Adrenal gland (tissue), 19 donors: ENCODE measurements around the gene ENPP7. TPM values are rescaled to one million over a fixed set of nuclear protein-coding genes. Genes with fewer than 3 reads are reported as not detected.

Experiments used
- DNase-seq, 7 donors: peaks; one replicate each; pipeline ENCODE4 v3.0.0-alpha.2; 2019 to 2020
- H3K27ac ChIP-seq, 5 donors: fragments of 200-600 bp; sonication (generic) in 4 of 5; 1 replicate in 3 of 5; 2 replicates in 2 of 5; pipeline versions ENCODE4 v1.5.1 to v1.8.0; 2016 to 2020; ENCODE audit warnings: mild to moderate bottlenecking in 1 of 5
- H3K27me3 ChIP-seq: fragments of 200-600 bp; 2 replicates; pipeline ENCODE4 v1.8.0; 2021
- H3K36me3 ChIP-seq, 2 donors: fragments of 200-600 bp; replicated peaks in 1 of 2; 1 replicate in 1 of 2; 2 replicates in 1 of 2; pipeline versions ENCODE4 v1.5.1 to v1.8.0; 2018 to 2022
- H3K4me1 ChIP-seq, 2 donors: fragments of 200-600 bp; replicated peaks in 1 of 2; 1 replicate in 1 of 2; 2 replicates in 1 of 2; pipeline versions ENCODE4 v1.5.1 to v1.8.0; 2018 to 2021
- H3K4me3 ChIP-seq, 4 donors: fragments of 200-600 bp; sonication (generic) in 3 of 4; one replicate each; pipeline ENCODE4 v1.5.1; 2016 to 2018
- H3K9me3 ChIP-seq, 3 donors: fragments of 200-600 bp; sonication (generic) in 1 of 3; replicated peaks in 1 of 3; 1 replicate in 2 of 3; 2 replicates in 1 of 3; pipeline versions ENCODE4 v1.5.1 to v1.8.0; 2016 to 2021
- POLR2A ChIP-seq, 2 donors: fragments of 450-650 bp; IDR thresholded peaks; one replicate each; pipeline ENCODE4 v1.6.1; 2017; ENCODE audit warnings: antibody characterized with exemption in 2 of 2, mild to moderate bottlenecking in 2 of 2, moderate library complexity in 1 of 2
- WGBS, 4 donors: extraction: QIAGEN DNeasy Blood & Tissue Kit in 2 of 4; methylation state at CpG; one replicate each; pipeline versions ENCODE4 v1.1.5 to v1.1.7; 2013 to 2017; 5-methylcytosine and 5-hydroxymethylcytosine counted together
- intact Hi-C, 2 donors: fragments of 100-400 bp; cut with DNase I; formaldehyde crosslinking; loops; one replicate each; pipeline versions ENCODE4 v1.14.1 to v1.15.0; 2022 to 2023
- long read RNA-seq, 10 donors: library from polyadenylated mRNA in 3 of 10; unstranded in 2 of 10; stranded (forward) in 1 of 10; transcript quantifications; one replicate each; pipeline ENCODE4 v2.0.0 and lab custom pipeline, GENCODE V29; 2021 to 2026
- polyA plus RNA-seq, 3 donors: library from polyadenylated mRNA; stranded (reverse); fragments of 200-250 nt in 2 of 3; fragments of 350-450 nt in 1 of 3; fragmentation: Illumina TruSeq in 1 of 3; extraction: RNeasy Lipid Tissue Mini Kit (QIAGEN cat#74804) in 1 of 3; gene quantifications; one replicate each; pipeline ENCODE4 v1.2.3, GENCODE V29; 2013 to 2014
- total RNA-seq, 9 donors: library from RNA; depleted of rRNA in 4 of 9; stranded (reverse); fragments of >200 nt in 4 of 9; fragments of 120-200 nt in 1 of 9; fragmentation: NEBNext Ultra II Directional in 1 of 9; extraction: Animal tissue kit (Norgen Biotek cat#: 25700) in 1 of 9; gene quantifications; one replicate each; pipeline versions ENCODE4 v1.1.0 to v1.2.4, GENCODE V29; 2013 to 2023
- TF ChIP-seq, protein P1 (sequence below), 6 experiments: fragments of 450-650 bp in 4 of 6; fragments of 200-600 bp in 2 of 6; sonication (generic) in 1 of 6; IDR thresholded peaks; 1 replicate in 5 of 6; 2 replicates in 1 of 6; pipeline versions ENCODE4 v1.5.1 to v1.8.0; 2016 to 2021; ENCODE audit warnings: antibody characterized with exemption in 6 of 6, mild to moderate bottlenecking in 2 of 6, moderate library complexity in 1 of 6
- donor health status: healthy with polysubstance abuse.
- donor health status: Bipolar disorder and iron deficiency.
- donor health status: DM: yes; HTN: yes; CAD: no.
- donor health status: DM: no; HTN: no; CAD: no.
- donor health status: DM: no; HTN: no; CAD: no.
- donor health status: DM: yes; HTN: yes; CAD: no.

Gene ENPP7, protein sequence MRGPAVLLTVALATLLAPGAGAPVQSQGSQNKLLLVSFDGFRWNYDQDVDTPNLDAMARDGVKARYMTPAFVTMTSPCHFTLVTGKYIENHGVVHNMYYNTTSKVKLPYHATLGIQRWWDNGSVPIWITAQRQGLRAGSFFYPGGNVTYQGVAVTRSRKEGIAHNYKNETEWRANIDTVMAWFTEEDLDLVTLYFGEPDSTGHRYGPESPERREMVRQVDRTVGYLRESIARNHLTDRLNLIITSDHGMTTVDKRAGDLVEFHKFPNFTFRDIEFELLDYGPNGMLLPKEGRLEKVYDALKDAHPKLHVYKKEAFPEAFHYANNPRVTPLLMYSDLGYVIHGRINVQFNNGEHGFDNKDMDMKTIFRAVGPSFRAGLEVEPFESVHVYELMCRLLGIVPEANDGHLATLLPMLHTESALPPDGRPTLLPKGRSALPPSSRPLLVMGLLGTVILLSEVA
- total RNA-seq (under 1 TPM in 1 of 9 donors, not detected in 8; 0.39 TPM), polyA plus RNA-seq (not detected)
- long read RNA-seq, donor 1: 0 reads
- long read RNA-seq, donor 2: 0 reads
- long read RNA-seq, donor 3: 0 reads
- long read RNA-seq, donor 4: 0 reads
- long read RNA-seq, donor 5: 0 reads
- long read RNA-seq, donor 6: 0 reads
- long read RNA-seq, donor 7: 0 reads
- long read RNA-seq, donor 8: 0 reads
- long read RNA-seq, donor 9: 0 reads
- long read RNA-seq, donor 10: 0 reads

DNA sequence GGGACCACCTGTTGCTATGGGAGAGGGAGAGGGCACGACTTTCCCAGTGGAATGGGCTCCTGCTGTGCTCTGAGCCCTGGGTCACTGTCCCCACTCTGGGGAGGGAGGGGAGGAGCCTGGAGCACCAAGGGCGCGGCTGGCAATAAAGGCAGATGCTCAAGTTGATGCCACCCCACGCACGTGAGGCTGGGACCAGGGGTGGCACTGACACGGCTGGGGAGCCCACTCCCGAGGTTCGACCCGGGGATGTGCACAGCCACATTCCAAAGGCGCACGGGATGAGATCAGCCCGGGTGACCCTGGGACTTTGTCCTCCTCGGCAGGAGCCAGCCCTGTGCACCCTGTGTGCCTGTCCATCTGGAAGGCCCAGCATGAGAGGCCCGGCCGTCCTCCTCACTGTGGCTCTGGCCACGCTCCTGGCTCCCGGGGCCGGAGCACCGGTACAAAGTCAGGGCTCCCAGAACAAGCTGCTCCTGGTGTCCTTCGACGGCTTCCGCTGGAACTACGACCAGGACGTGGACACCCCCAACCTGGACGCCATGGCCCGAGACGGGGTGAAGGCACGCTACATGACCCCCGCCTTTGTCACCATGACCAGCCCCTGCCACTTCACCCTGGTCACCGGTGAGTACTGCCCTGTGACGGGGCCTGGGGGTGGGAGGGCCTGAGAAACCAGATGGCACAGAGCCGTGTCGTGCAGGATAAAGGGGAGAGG, at the start of gene ENPP7:
Gene ENPP7 (plus strand): TSS at position 175 of the 715 bp plus-strand sequence. CDS start 197 bp downstream, at position 372.
- no peak within 1 kb of the TSS for H3K4me3 ChIP-seq
- no peak within 1 kb of the TSS for H3K27ac ChIP-seq
- TF ChIP-seq POLR2A (IDR thresholded peaks at IDR 0.05): no peak
- TF ChIP-seq, protein P1, sequence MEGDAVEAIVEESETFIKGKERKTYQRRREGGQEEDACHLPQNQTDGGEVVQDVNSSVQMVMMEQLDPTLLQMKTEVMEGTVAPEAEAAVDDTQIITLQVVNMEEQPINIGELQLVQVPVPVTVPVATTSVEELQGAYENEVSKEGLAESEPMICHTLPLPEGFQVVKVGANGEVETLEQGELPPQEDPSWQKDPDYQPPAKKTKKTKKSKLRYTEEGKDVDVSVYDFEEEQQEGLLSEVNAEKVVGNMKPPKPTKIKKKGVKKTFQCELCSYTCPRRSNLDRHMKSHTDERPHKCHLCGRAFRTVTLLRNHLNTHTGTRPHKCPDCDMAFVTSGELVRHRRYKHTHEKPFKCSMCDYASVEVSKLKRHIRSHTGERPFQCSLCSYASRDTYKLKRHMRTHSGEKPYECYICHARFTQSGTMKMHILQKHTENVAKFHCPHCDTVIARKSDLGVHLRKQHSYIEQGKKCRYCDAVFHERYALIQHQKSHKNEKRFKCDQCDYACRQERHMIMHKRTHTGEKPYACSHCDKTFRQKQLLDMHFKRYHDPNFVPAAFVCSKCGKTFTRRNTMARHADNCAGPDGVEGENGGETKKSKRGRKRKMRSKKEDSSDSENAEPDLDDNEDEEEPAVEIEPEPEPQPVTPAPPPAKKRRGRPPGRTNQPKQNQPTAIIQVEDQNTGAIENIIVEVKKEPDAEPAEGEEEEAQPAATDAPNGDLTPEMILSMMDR (IDR thresholded peaks at IDR 0.05): no peak
- intact Hi-C loops: no loop called here
- WGBS, 4 donors: 90 to 96% (median 94%) methylated on average over 12 to 33 of the region's 33 CpGs
- no peaks in the 10 kb centered on the region for H3K27me3 ChIP-seq
- no peak for DNase-seq
- H3K9me3 ChIP-seq: no peaks in the 10 kb centered on the region
- peaks cover 0 to 10% of the 10 kb centered on the region in 2 donors for H3K4me1 ChIP-seq
- H3K36me3 ChIP-seq: no peaks in the 10 kb centered on the region

- peaks cover 7% of the 10 kb centered on the region for H3K27me3 ChIP-seq
- H3K9me3 ChIP-seq: no peaks in the 10 kb centered on the region
- no peak overlapping the region for H3K4me3 ChIP-seq
- no peak for DNase-seq
- intact Hi-C loops: no loop called here
- TF ChIP-seq POLR2A (IDR thresholded peaks at IDR 0.05): no peak
- TF ChIP-seq, protein P1 (IDR thresholded peaks at IDR 0.05): no peak
- H3K36me3 ChIP-seq: no peaks in the 10 kb centered on the region
- no peak overlapping the region for H3K27ac ChIP-seq
- no peaks in the 10 kb centered on the region for H3K4me1 ChIP-seq
- 72 to 82% (median 78%) methylated on average over 6 to 14 of the region's 14 CpGs; no CpG with 5 or more reads in 1 of the 4 donors for WGBS, 4 donors
These were observed 49.6 kb upstream of the ENPP7 start for GRCh38 chr17:79681101-79681621.

DNA sequence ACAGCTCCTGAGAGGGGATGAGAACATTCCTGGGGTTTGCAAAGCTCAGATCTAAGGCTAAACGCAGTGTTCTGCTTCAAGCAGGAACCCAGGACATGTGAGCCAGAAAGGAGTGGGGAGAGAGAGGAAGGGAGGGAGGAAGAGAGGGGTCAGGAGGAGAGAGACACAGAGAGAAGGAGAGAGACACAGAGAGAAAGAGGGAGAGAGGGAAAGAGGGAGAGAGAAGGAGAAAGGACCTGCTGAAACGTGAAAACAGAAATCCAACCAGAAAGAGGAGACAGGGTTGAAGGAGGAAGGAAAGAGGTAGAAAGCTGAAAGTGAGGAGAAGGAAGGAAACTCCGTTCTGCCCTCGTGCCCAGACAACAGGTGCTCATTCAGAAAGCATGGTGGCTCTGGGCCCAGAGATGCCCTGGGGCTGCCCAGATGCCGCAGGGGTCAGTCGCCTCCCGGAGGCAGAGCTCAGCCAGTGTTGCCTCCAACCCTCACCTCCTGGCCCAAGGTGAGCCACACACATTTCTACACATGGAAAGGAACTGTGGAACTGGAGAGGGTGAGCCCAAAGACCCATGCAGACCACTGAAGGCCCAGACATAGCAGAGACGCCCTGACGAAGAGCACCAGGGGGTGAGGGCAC, 49.0 kb upstream of the ENPP7 start:
- intact Hi-C loops: no loop called here
- H3K27ac ChIP-seq: no peak overlapping the region
- H3K27me3 ChIP-seq: peaks cover 7% of the 10 kb centered on the region
- DNase-seq: no peak
- 67 to 71% (median 69%) methylated on average over 9 of the region's 9 CpGs for WGBS, 4 donors
- no peak overlapping the region for H3K4me3 ChIP-seq
- H3K9me3 ChIP-seq: no peaks in the 10 kb centered on the region
- TF ChIP-seq POLR2A (IDR thresholded peaks at IDR 0.05): no peak
- TF ChIP-seq, protein P1 (IDR thresholded peaks at IDR 0.05): no peak
- H3K4me1 ChIP-seq: no peaks in the 10 kb centered on the region
- H3K36me3 ChIP-seq: no peaks in the 10 kb centered on the region
